SK-N-SH (cell line): ENCODE measurements around the gene CNTNAP5. TPM values are rescaled to one million over a fixed set of nuclear protein-coding genes. Genes with fewer than 3 reads are reported as not detected.

Source experiments
- CTCF ChIA-PET: fragments of 300-600, 350-600 bp; formaldehyde crosslinking; extraction: SDS; loops from one replicate; lab custom pipeline; 2021; lab: Yijun Ruan, JAX
- POLR2A ChIA-PET: fragments of 350-600 bp; sonication (Branson Sonifier 250); formaldehyde crosslinking; extraction: SDS; loops from one replicate; lab custom pipeline; 2020; ENCODE audit warnings: antibody characterized with exemption, inconsistent platforms; lab: Yijun Ruan, JAX
- DNase-seq: peaks from one replicate; pipeline ENCODE4 v3.0.0; 2012
- H2AFZ ChIP-seq: fragments of 200-600 bp; sonication (generic); 2 replicates; pipeline ENCODE4 v1.8.1; 2016; ENCODE audit warnings: antibody characterized with exemption, mild to moderate bottlenecking, low read depth
- H3F3A ChIP-seq: fragments of 200-600 bp; sonication (generic); replicated peaks from 2 replicates; pipeline ENCODE3; 2016; ENCODE audit warnings: antibody characterized with exemption, mild to moderate bottlenecking; ENCODE audit not compliant: insufficient read depth
- H3K27ac ChIP-seq, 2 experiments: fragments of 200-500 bp in 1 of 2; fragments of 200-600 bp in 1 of 2; sonication (Bioruptor generic) in 1 of 2; sonication (generic), shearing (Covaris generic) in 1 of 2; 2 replicates each; pipeline versions ENCODE4 v1.5.1 to v1.6.1; 2014 to 2016; ENCODE audit warnings: low read depth in 2 of 2, inconsistent platforms in 1 of 2, low read length in 1 of 2, mild to moderate bottlenecking in 1 of 2, mixed read lengths in 1 of 2
- H3K27me3 ChIP-seq: fragments of 200-600 bp; sonication (generic), shearing (Covaris generic); 2 replicates; pipeline ENCODE4 v1.6.1; 2016; ENCODE audit warnings: mixed run types; ENCODE audit not compliant: insufficient read depth
- H3K36me3 ChIP-seq, 2 experiments: fragments of 200-500 bp in 1 of 2; fragments of 200-600 bp in 1 of 2; sonication (Bioruptor generic) in 1 of 2; sonication (generic) in 1 of 2; replicated peaks in 1 of 2; 2 replicates each; pipeline versions ENCODE3 to v1.5.1; 2014 to 2016; ENCODE audit warnings: low read length in 1 of 2, mild to moderate bottlenecking in 1 of 2; ENCODE audit not compliant: insufficient read depth in 2 of 2, control insufficient read depth in 1 of 2
- H3K4me1 ChIP-seq, 2 experiments: fragments of 200-500 bp in 1 of 2; fragments of 200-600 bp in 1 of 2; sonication (Bioruptor generic) in 1 of 2; sonication (generic), shearing (Covaris generic) in 1 of 2; 2 replicates each; pipeline versions ENCODE4 v1.5.1 to v1.6.1; 2014 to 2016; ENCODE audit warnings: low read depth in 1 of 2, low read length in 1 of 2, mixed run types in 1 of 2; ENCODE audit not compliant: insufficient read depth in 2 of 2, control insufficient read depth in 1 of 2
- H3K4me2 ChIP-seq: fragments of 200-600 bp; sonication (generic), shearing (Covaris generic); 2 replicates; pipeline ENCODE4 v1.6.1; 2017; ENCODE audit warnings: mixed run types
- H3K4me3 ChIP-seq, 2 experiments: fragments of 200-500 bp in 1 of 2; fragments of 200-600 bp in 1 of 2; sonication (Bioruptor generic) in 1 of 2; sonication (generic), shearing (Covaris generic) in 1 of 2; 2 replicates each; pipeline versions ENCODE4 v1.5.1 to v1.8.1; 2014 to 2016; ENCODE audit warnings: low read depth in 2 of 2, inconsistent platforms in 1 of 2, low read length in 1 of 2, mild to moderate bottlenecking in 1 of 2, mixed read lengths in 1 of 2, moderate library complexity in 1 of 2
- H3K79me2 ChIP-seq: fragments of 200-600 bp; sonication (generic); 2 replicates; pipeline ENCODE4 v1.8.1; 2017; ENCODE audit warnings: mild to moderate bottlenecking; ENCODE audit not compliant: insufficient read depth
- H3K9ac ChIP-seq: fragments of 200-600 bp; sonication (generic); 2 replicates; pipeline ENCODE4 v1.6.1; 2017; ENCODE audit warnings: mixed run types
- H3K9me2 ChIP-seq: fragments of 200-600 bp; sonication (generic); 2 replicates; pipeline ENCODE4 v1.6.1; 2017; ENCODE audit warnings: mixed run types
- H3K9me3 ChIP-seq: fragments of 200-600 bp; sonication (generic); 2 replicates; pipeline ENCODE4 v1.6.1; 2017; ENCODE audit warnings: mixed run types, mild to moderate bottlenecking, moderate library complexity
- H4K20me1 ChIP-seq: fragments of 200-600 bp; sonication (generic); 2 replicates; pipeline ENCODE4 v1.6.1; 2017; ENCODE audit warnings: mild to moderate bottlenecking, mixed run types; ENCODE audit not compliant: insufficient read depth
- CHD2 ChIP-seq: fragments of 150-350 bp; IDR thresholded peaks from 2 replicates; pipeline ENCODE4 v1.6.1; 2018; ENCODE audit warnings: low read length; ENCODE audit not compliant: partially characterized antibody
- ELF1 ChIP-seq: IDR thresholded peaks from 2 replicates; pipeline ENCODE4 v1.4.0; 2012
- FOSL2 ChIP-seq: IDR thresholded peaks from 2 replicates; pipeline ENCODE4 v1.4.0; 2012; ENCODE audit warnings: low read depth, mild to moderate bottlenecking, moderate library complexity, borderline replicate concordance
- FOXJ3 ChIP-seq: sonication (generic); formaldehyde crosslinking; IDR thresholded peaks from 2 replicates; pipeline ENCODE4 v1.5.1; 2020; ENCODE audit warnings: mild to moderate bottlenecking, missing genetic modification reagents
- GATA2 ChIP-seq: sonication (generic); formaldehyde crosslinking; IDR thresholded peaks from 2 replicates; pipeline ENCODE4 v1.5.0; 2020; ENCODE audit warnings: mild to moderate bottlenecking, missing genetic modification reagents
- MEF2A ChIP-seq: IDR thresholded peaks from 2 replicates; pipeline ENCODE4 v1.4.0; 2012; ENCODE audit warnings: low read depth, borderline replicate concordance
- MXI1 ChIP-seq: IDR thresholded peaks from 2 replicates; pipeline ENCODE4 v1.6.1; 2012; ENCODE audit warnings: mild to moderate bottlenecking, low read depth, low read length, improper control_type of control experiment
- NRF1 ChIP-seq: IDR thresholded peaks from 2 replicates; pipeline ENCODE4 v1.6.1; 2012; ENCODE audit warnings: low read depth, mild to moderate bottlenecking, low read length
- POLR2AphosphoS5 ChIP-seq: IDR thresholded peaks from 2 replicates; pipeline ENCODE4 v1.6.1; 2012; ENCODE audit warnings: low read depth, low read length
- RXRA ChIP-seq: IDR thresholded peaks from 2 replicates; pipeline ENCODE4 v1.4.0; 2012; ENCODE audit warnings: low read depth, mild to moderate bottlenecking, borderline replicate concordance
- SMC3 ChIP-seq: IDR thresholded peaks from 2 replicates; pipeline ENCODE4 v1.6.1; 2012; ENCODE audit warnings: low read depth, low read length, improper control_type of control experiment
- TCF12 ChIP-seq: IDR thresholded peaks from 2 replicates; pipeline ENCODE4 v1.4.0; 2012
- YY1 ChIP-seq: IDR thresholded peaks from 2 replicates; pipeline ENCODE4 v1.4.0; 2012; ENCODE audit warnings: low read depth, mild to moderate bottlenecking
- WGBS: methylation state at CpG from one replicate; pipeline ENCODE4 v1.1.6; 2017; ENCODE audit warnings: low lambda C conversion rate; 5-methylcytosine and 5-hydroxymethylcytosine counted together
- polyA plus RNA-seq, 3 experiments: library from polyadenylated mRNA; depleted of rRNA; stranded (reverse); fragments of >200 nt; gene quantifications; 2 replicates each; pipeline ENCODE4 v1.2.3, GENCODE V29; 2012
- TF ChIP-seq, protein P1 (sequence below): IDR thresholded peaks from 2 replicates; pipeline ENCODE4 v1.4.0; 2012; ENCODE audit warnings: low read depth, borderline replicate concordance
- TF ChIP-seq, protein P2 (sequence below): IDR thresholded peaks from 2 replicates; pipeline ENCODE4 v1.6.1; 2012; ENCODE audit warnings: mild to moderate bottlenecking, low read depth, low read length, moderate library complexity
- TF ChIP-seq, protein P3 (sequence below): IDR thresholded peaks from 2 replicates; pipeline ENCODE4; 2012
- TF ChIP-seq, protein P4 (sequence below): fragments of 150-350 bp; IDR thresholded peaks from 2 replicates; pipeline ENCODE4 v1.6.1; 2017; ENCODE audit warnings: antibody characterized with exemption, low read length, low read depth, borderline replicate concordance

Gene CNTNAP5
- polyA plus RNA-seq, 1 of the 3 experiments (the other 2 are of a cell fraction) = 0.08 TPM

DNA sequence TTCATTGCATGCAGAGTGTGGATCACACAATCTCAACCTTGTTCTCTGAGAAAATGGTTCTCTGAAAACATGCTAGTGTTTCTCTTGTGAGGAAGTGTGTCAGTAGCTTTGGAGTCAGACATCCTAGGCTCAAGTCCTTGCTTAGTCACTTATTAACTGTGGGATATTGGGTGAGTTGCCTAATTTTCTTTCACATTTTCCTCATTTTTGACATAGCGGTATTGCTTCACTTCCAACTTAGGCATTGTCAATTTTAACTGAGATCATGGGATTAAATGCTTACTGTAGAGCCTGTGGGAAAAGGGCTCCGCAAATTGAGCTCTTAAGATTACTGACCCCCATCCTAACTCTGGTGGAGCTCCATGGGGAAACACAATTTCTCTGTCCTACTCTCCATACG, 622.2 kb downstream of the CNTNAP5 start (continued):
- TF ChIP-seq, protein P1, sequence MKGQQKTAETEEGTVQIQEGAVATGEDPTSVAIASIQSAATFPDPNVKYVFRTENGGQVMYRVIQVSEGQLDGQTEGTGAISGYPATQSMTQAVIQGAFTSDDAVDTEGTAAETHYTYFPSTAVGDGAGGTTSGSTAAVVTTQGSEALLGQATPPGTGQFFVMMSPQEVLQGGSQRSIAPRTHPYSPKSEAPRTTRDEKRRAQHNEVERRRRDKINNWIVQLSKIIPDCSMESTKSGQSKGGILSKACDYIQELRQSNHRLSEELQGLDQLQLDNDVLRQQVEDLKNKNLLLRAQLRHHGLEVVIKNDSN = no peak
- TF ChIP-seq CHD2 = no peak
- TF ChIP-seq POLR2AphosphoS5 = no peak
- no peak for TF ChIP-seq NRF1
- TF ChIP-seq MXI1 = no peak
- TF ChIP-seq, all 33 proteins: peak for 0

DNA sequence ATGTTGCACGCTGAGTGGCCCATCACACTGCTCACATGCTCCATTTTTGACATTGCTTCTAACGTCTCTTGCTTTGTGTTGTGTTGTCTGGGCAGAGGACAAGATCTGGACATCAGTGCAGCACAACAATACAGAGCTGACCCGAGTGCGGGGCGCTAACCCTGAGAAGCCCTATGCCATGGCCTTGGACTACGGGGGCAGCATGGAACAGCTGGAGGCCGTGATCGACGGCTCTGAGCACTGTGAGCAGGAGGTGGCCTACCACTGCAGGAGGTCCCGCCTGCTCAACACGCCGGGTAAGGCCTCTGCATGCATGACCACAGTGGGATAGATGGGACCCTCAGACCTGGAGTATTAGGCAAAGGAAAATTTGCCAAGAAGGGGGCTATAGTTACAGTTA, 622.6 kb downstream of the CNTNAP5 start:
- no peaks in the 10 kb centered on the region for H3K36me3 ChIP-seq
- 27% methylated on average over 10 of the region's 12 CpGs for WGBS
- H3K4me3 ChIP-seq = no peak overlapping the region
- TF ChIP-seq, protein P2, sequence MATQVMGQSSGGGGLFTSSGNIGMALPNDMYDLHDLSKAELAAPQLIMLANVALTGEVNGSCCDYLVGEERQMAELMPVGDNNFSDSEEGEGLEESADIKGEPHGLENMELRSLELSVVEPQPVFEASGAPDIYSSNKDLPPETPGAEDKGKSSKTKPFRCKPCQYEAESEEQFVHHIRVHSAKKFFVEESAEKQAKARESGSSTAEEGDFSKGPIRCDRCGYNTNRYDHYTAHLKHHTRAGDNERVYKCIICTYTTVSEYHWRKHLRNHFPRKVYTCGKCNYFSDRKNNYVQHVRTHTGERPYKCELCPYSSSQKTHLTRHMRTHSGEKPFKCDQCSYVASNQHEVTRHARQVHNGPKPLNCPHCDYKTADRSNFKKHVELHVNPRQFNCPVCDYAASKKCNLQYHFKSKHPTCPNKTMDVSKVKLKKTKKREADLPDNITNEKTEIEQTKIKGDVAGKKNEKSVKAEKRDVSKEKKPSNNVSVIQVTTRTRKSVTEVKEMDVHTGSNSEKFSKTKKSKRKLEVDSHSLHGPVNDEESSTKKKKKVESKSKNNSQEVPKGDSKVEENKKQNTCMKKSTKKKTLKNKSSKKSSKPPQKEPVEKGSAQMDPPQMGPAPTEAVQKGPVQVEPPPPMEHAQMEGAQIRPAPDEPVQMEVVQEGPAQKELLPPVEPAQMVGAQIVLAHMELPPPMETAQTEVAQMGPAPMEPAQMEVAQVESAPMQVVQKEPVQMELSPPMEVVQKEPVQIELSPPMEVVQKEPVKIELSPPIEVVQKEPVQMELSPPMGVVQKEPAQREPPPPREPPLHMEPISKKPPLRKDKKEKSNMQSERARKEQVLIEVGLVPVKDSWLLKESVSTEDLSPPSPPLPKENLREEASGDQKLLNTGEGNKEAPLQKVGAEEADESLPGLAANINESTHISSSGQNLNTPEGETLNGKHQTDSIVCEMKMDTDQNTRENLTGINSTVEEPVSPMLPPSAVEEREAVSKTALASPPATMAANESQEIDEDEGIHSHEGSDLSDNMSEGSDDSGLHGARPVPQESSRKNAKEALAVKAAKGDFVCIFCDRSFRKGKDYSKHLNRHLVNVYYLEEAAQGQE = no peak
- TF ChIP-seq, protein P3, sequence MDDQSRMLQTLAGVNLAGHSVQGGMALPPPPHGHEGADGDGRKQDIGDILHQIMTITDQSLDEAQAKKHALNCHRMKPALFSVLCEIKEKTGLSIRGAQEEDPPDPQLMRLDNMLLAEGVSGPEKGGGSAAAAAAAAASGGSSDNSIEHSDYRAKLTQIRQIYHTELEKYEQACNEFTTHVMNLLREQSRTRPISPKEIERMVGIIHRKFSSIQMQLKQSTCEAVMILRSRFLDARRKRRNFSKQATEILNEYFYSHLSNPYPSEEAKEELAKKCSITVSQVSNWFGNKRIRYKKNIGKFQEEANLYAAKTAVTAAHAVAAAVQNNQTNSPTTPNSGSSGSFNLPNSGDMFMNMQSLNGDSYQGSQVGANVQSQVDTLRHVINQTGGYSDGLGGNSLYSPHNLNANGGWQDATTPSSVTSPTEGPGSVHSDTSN = no peak
- TF ChIP-seq TCF12 (no peak), GATA2 (CRISPR knock-in tag) (no peak), YY1 (no peak)
- H3K9me2 ChIP-seq = no peaks in the 10 kb centered on the region
- no peak overlapping the region for H2AFZ ChIP-seq
- ChIA-PET POLR2A (no interaction called here), CTCF (no interaction called here)
- H4K20me1 ChIP-seq = no peaks in the 10 kb centered on the region
- H3K9me3 ChIP-seq = no peaks in the 10 kb centered on the region
- H3K27ac ChIP-seq = no peak overlapping the region
- H3K27me3 ChIP-seq = no peaks in the 10 kb centered on the region
- H3K4me2 ChIP-seq = no peak overlapping the region
- no peaks in the 10 kb centered on the region for H3K4me1 ChIP-seq
- no peak overlapping the region for H3K9ac ChIP-seq
- no peak for DNase-seq
- no peaks in the 10 kb centered on the region for H3K79me2 ChIP-seq
- no peaks in the 10 kb centered on the region for H3F3A ChIP-seq

DNA sequence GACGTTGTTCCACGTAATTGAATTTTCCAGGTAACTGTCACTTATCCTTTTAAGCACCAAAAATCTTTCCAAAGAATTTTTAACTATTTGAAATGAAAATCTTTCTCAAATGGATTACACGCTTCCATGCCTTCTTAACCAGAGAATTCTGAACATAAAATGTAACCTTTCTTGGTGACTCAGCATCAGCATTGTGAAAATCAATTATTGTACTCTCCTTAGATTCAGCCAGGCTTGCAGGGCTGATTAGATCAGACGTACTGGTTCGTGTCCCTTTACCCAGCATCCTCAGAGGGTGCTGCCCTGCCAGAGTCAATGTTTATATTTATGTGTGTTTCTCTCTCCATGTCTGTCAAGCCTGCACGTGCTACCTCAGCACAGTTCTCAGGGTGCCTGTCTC, 623.9 kb downstream of the CNTNAP5 start:
- H3K27ac ChIP-seq = no peak overlapping the region
- no peaks in the 10 kb centered on the region for H3F3A ChIP-seq
- H2AFZ ChIP-seq = no peak overlapping the region
- POLR2A ChIA-PET = no interaction called here
- WGBS = 14% methylated on average over 6 of the region's 6 CpGs
- no peaks in the 10 kb centered on the region for H3K9me3 ChIP-seq
- H3K9ac ChIP-seq = no peak overlapping the region
- H3K4me1 ChIP-seq = no peaks in the 10 kb centered on the region
- DNase-seq = no peak
- no peak overlapping the region for H3K4me3 ChIP-seq
- no peaks in the 10 kb centered on the region for H3K79me2 ChIP-seq
- H3K27me3 ChIP-seq = no peaks in the 10 kb centered on the region
- no peaks in the 10 kb centered on the region for H3K9me2 ChIP-seq
- CTCF ChIA-PET = no interaction called here
- no peak overlapping the region for H3K4me2 ChIP-seq
- no peaks in the 10 kb centered on the region for H4K20me1 ChIP-seq
- no peaks in the 10 kb centered on the region for H3K36me3 ChIP-seq
- TF ChIP-seq CHD2 = no peak
- TF ChIP-seq, protein P3 = no peak
- no peak for TF ChIP-seq MEF2A
- no peak for TF ChIP-seq GATA2 (CRISPR knock-in tag)
- TF ChIP-seq SMC3 = no peak
- no peak for TF ChIP-seq MXI1
- no peak for TF ChIP-seq FOSL2
- no peak for TF ChIP-seq RXRA
- TF ChIP-seq POLR2AphosphoS5 = no peak
- no peak for TF ChIP-seq TCF12
- TF ChIP-seq, protein P4, sequence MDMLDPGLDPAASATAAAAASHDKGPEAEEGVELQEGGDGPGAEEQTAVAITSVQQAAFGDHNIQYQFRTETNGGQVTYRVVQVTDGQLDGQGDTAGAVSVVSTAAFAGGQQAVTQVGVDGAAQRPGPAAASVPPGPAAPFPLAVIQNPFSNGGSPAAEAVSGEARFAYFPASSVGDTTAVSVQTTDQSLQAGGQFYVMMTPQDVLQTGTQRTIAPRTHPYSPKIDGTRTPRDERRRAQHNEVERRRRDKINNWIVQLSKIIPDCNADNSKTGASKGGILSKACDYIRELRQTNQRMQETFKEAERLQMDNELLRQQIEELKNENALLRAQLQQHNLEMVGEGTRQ = no peak
- TF ChIP-seq FOXJ3 (CRISPR knock-in tag) = no peak
- TF ChIP-seq ELF1 = no peak
